Right hindlimb (tissue), 1 donor: ENCODE data around the gene TRAM1L1.

ENCODE experiments used
- DNase-seq: peaks from one replicate; pipeline ENCODE4 v3.0.0-alpha.2; 2018

TRAM1L1 gene

DNA sequence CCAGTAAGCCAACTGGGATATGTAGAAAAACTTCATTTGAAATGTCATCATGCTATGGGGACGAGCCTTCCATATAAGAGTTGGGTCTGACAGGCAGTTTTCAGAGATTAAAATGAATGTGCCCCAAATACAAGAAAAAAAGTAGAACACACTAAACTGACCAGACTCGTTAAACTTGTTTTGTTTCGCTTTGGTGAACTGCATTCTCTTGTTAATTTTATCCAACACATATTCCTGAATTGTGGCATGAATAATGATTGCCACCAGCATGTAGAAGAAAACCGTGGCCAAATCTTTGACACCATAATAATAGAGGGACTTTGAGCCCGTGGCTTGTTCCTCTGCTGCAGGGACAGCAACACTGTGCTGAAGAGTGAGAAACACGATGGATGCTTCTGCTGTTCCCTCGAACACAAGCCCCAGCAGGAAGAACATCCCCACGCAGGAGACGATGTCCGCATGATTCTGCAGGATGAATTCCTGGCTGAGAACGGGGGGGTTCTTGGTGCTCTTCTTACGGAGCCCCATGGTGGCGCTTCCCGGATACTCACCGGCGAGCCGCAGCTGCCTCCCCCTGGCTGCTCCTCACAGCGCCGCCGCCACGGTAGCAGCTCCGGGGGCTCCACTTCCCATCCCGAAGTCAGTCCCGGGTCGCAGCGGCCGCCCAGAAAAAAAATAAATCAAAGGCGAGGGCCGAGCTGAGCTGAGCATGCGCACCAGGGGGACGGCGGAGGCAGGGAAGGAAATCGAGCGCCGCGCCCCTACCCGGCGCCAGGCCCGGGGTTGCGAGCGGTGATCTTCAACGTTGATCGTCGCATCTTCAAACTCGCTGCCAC lies at the start of gene TRAM1L1:
TSS of gene TRAM1L1 (minus strand) at position 711 of the 836 bp plus-strand sequence. CDS start at position 528, 183 bp downstream.
- DNase-seq = peak; percentile 92

DNA sequence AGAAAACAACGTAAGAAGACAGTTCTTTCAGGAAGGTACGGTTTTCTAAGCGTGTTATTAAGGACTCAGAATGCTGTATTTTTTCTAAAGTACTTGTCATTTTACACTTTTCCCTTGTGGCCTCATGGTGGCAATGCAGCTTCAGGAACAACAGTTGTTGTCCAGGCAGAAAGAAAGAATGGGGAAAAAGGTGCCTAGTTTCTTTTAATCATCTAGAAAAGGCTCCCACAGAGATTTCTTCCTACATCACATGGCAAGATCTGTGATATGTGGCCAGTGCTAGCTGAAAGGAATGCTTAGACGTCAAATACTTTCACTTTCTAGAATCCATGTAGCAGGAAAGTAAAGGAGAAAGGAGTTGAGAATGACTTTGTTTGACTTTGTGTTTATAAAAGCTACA lies 49.0 kb upstream of the TRAM1L1 start:
- DNase-seq = peak; percentile 37

DNA sequence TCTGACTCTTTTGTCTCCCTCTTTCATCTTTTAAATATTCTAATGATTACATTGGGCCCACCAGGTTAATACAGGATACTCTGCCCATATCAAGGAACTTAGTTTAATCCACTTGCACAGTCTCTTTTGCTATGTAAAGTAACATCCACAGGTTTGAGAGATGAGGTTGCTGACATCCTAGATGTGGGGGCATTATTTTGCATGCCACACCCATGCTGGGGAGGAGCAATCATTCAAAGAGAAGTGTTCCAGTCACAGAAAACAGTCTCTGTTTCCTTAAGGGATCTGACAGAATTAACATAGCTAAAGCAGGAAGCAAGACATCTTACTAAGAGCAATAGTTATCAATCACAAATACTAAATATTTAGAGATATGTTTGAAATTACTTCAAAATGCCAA lies 11.5 kb upstream of the TRAM1L1 start:
- no peak for DNase-seq

DNA sequence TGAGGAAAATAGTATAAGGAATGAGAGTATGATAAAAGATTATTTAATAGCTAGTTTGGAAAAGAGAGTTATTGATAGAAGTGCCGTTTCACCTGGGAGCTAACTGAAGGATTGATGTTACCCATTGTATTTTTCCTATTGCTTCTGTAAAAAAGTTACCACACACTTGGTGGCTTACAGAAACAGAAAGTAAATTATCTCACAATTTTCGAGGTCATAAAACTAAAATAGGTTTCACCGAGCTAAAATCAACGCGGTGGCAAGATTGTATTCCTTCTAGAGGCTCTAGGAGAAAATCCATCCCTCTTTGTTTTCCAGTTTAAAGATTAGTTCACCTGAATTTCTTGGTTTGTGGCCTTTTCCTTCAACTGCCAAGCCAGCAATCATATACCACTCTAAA lies 11.1 kb upstream of the TRAM1L1 start:
- no peak for DNase-seq

DNA sequence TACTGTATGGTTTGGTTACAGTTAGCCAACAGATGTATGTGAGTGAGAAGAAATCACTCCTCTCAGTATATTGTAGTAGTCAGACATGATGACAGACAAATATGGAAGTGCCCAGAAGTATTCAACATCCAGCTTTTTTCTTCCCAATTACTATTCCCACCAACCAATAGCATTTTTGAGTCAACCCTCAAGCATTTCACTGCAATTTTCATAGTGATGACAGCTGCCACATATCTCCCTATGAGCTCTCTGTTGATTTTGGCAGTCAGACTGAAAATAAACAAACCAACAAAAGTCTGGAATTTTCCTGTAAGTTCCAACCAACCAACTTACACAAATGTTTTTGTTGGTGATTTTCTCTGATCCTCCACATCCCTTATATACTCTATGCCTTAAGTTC lies 8.2 kb upstream of the TRAM1L1 start:
- DNase-seq = no peak

DNA sequence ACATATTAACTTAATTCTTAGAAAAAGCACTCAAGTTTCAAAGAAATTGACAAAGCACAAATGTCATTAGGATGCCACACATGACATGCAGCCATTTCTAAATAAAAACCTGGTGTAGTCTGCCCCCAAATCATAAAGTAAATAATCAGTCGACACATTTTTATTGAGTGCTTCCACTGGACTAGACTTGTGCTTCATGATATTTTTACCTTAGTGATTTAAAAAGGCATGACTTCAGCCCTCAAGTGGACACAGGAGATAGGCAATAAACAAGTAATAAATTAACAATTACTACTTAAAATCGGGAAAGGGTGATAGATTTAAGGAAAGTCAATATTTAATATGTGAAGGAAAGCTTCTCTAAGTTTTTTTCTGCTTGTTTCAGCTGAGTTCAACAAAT lies 7.6 kb downstream of the TRAM1L1 start:
- DNase-seq = no peak

DNA sequence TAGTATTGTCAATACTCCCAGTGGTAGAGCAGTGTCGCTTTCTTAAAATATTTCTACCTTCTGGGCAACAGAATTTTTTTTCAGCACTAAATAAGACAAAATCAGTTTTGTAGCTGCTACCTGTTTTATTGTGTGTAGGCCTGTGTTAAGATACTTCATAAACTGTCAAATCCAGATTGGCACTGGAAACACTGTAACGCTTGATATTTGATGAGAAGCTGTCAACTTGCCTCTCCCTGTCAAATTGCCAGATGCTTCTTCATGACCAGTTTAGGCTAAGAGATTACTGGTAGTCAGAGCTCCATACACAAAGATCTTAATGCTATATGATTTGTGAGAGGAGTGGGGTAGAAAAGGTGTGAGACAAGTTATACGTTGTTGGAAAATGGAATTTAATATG lies 17.3 kb downstream of the TRAM1L1 start:
- no peak for DNase-seq

DNA sequence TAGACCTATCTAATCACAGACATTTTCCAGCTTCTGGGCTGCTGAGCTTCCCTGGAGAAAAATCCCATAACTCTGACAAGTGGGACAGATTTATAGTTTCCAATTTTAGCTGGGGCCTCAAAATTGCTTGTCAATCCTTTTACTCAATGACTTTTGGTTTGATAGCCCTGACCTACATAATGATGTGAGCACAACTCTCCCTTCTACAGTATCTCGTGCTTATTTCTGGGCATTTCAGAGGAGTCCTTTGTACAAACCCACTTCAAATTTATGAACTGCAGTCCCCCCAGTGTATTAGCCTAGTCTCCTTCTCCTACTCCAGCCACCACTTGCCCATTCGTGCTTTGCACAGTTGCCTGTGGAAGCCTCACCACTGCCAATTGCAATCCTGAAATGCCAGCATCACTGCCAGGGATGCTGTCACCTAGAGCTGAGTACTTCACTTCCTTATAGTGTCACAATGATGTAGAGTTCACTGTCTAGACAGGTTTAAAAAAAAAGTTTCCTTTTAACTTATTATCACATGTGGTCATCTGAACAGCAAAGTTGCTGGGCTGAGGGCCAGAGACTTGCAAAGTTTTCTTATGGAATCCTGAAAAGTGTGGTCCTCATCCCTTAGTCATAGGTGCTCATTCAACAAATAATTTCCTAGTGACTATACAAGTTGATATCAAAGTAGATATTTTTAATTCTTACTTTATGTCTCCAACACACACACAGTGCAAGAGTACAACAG lies 21.2 kb downstream of the TRAM1L1 start:
- DNase-seq = no peak

DNA sequence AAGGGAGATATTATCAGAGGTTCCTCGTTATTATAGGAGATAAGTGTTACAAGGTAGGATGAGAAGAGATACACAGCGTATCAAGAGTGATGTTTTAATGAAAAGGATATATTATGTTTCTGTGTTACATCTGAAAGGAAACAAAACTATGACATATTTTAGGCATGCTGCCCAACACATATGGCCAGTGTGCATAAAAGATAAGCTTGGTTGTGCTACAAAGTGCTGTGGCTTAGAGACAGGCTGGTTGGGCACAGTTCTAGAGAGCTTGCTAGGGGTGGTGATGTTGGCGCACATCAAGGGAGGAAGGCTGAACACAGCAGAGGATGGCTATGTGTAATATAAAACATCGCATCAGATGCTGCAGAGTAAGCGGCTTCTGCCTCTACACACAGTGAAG lies 42.4 kb downstream of the TRAM1L1 start:
- no peak for DNase-seq
